Sigmoid colon (tissue), 4 donors: ENCODE data around the gene PLSCR2.

Experiments
- CTCF ChIP-seq, 4 experiments: fragments of 450-650 bp in 3 of 4; fragments of 200-600 bp in 1 of 4; IDR thresholded peaks; one replicate each; pipeline ENCODE4 v1.5.1; 2016 to 2019; ENCODE audit warnings: antibody characterized with exemption in 4 of 4, mild to moderate bottlenecking in 3 of 4, moderate library complexity in 2 of 4
- POLR2A ChIP-seq, 2 donors: fragments of 450-650 bp; IDR thresholded peaks; one replicate each; pipeline ENCODE4 v1.6.1; 2016; ENCODE audit warnings: antibody characterized with exemption in 2 of 2, mild to moderate bottlenecking in 2 of 2, moderate library complexity in 2 of 2
- POLR2AphosphoS5 ChIP-seq, 4 donors: sonication (generic); formaldehyde crosslinking; IDR thresholded peaks; one replicate each; pipeline ENCODE4 v1.6.1; 2017; ENCODE audit warnings: antibody characterized with exemption in 4 of 4

GRCh38 chr3:146498002-146498736 lies 28.8 kb upstream of the PLSCR2 start:
- TF ChIP-seq CTCF (IDR thresholded peaks at IDR 0.05) (no peak), POLR2AphosphoS5 (IDR thresholded peaks at IDR 0.05) (no peak), POLR2A (IDR thresholded peaks at IDR 0.05) (no peak)
